Prostate gland (tissue), 2 donors: ENCODE measurements around the gene CDK5RAP1.

Source experiments
- CTCF ChIP-seq, 4 experiments: fragments of 200-600 bp in 2 of 4; fragments of 450-650 bp in 2 of 4; sonication (generic) in 2 of 4; IDR thresholded peaks; 1 replicate in 3 of 4; 2 replicates in 1 of 4; pipeline ENCODE4 v1.5.1; 2016 to 2019; ENCODE audit warnings: antibody characterized with exemption in 4 of 4, mild to moderate bottlenecking in 2 of 4, moderate library complexity in 2 of 4
- POLR2A ChIP-seq: fragments of 450-650 bp; IDR thresholded peaks from one replicate; pipeline ENCODE4 v1.6.1; 2016; ENCODE audit warnings: antibody characterized with exemption, mild to moderate bottlenecking

GRCh38 chr20:33434434-33434833 is 33.1 kb upstream of the CDK5RAP1 start:
- TF ChIP-seq POLR2A (no peak), CTCF (IDR thresholded peaks at IDR 0.05) (no peak)
